Cerebellar nuclear complex (tissue), 1 donor: Measurements from ENCODE around the gene ABHD12.

Experiments
- DNase-seq, 2 experiments: peaks; one replicate each; lab custom pipeline; 2025; lab: John Stamatoyannopoulos, UW

Gene ABHD12

DNA sequence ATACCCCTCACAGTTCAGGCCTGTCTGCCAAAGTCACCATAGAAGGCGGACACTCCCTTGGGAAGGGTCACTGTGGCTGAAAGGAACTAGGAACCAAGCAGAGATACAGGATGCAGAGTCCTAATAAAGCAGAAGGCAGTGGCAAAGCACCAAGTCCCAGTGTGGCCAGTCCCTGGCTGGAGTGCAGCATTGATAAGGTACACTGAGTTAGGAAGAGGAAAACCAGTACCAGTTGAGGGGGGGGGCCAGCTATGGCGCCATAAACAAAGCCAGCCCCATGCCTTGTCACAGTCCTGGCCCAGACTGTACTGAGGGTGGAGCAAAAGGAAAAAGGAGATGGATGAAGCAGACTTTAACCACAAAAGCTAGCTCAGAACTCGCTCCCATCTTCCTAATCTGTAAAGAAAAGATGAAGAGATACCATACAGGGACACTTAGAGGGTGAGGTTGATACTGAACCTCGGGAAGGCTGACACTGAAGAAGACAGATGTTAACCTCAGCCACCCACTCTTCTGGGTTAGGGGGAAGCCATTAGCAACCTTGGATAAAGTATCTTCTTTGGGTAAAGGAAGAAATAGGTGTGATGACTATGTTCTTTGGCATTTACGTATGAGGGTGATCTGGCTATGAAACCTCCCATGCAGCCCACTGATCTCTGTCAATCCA is 7.8 kb downstream of the ABHD12 start:
- no peak for DNase-seq

DNA sequence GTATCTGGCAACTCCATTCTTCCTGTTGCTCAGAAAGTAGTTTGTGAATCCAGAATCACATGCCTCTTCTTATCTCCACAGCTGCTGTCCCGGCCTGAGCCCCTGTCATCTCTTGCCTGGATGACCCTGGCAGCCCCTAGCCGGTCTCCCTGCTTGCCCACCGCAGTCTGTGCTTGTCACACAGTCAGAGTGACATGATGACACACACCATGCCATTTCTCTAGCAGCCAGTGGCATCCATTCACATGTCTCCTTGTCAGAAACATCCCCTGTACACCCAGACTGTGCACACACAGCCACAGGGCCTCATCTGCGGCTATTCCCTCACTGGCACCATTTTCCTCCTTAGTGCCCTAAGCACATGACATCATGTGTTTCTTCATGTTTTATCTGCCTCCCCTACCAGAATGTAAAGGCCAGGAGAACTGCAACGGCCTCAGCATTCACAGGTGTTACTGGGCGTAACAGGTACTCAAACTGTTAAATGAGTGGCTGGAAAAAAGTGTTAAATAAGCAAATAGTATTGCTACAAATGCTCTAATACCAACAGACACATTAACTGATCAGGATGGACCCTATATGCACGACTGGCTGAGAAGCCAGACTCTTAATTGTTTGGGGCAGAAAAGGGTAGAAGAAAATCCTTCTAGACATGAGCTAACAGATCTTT is 9.6 kb downstream of the ABHD12 start:
- DNase-seq = no peak

DNA sequence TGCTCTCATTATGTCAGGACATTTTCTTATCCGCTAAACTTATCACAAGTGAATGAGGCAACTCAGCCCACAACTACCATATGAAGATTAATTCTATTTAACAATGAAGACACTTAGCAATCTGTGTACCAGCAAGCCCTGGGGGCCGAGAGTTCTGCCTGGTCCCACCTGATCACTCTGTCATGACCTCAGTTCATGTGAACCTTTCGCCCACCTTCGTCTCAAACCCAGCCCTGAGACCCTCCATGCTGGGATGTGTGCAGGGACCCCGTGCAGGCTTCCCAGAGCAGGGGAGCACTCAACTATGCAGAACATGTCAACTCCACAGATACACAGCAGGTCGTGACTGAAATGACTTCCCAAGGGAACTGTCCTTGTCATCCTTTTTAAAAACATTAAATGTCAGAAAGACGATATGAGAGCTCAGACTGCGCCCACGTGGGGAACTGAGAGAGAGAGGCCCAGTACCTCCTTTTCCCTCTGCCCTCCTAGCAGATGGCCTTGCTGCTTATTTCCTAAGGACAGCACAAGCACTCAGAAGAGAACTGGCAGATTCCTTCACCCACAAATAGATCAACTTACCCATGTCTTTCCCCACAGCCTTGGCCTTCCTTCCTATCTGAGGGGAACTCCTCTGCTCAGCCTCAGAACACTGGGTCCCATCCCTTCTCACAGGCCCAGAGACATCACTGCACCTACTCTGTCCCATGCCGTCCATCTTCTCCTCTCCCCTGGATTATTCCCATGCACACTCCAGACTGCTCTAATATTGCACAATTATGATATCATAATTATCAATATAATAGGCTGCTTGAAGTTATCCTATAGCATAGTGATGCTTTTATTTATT is 11.5 kb downstream of the ABHD12 start:
- no peak for DNase-seq

DNA sequence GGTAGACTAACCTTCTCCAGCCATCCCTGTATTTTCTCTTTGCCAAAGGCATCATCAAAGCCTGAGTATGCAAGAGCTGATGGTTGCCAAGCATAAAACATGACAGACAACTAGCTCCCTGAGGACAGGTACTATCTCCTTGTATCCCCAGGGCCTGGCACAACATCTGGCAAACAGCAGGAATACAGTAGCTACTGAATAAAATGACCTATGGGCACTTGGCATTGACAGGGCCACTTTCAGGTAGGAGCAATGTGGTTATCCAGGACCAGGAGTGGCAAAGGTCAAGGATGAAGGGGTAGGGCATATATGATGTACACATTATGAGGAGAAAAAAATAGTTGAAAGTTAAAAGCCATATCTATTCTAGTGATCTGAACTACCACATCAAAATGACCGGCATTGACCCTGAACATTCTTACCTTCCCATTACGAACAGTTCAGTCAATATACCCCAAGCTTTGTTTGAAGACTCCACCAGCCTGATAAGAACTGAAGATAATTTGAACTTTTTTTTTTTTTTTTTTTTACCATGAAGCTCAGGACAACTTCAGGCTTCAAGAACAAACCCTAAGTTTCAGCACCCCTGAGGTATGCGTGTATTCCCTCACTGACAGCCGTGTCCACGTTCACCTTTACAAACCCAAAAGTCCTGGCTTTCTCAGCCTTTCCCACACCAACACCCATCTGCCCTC is 12.3 kb downstream of the ABHD12 start:
- DNase-seq = no peak

DNA sequence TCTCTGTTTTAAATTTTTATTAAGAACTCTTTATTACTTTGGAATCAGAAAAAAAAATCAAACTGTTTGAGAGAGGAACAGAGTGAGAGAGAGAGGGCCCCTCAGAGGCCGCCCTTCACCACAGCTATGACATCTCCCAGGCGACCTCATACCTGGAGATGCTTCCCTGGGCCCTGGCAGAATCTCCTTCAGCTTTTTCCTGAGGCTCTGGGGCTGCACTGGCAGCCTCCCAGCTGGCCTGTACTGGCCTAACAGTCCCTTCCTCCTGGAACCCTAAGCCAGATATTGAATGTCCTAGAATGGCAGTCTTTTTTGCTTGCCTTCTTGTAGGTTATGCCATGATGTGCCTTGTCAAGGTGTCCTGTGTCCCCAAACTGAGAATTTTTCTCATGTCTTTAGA is 13.7 kb downstream of the ABHD12 start:
- peak in 1 of 2 experiments; percentile 23 for DNase-seq

DNA sequence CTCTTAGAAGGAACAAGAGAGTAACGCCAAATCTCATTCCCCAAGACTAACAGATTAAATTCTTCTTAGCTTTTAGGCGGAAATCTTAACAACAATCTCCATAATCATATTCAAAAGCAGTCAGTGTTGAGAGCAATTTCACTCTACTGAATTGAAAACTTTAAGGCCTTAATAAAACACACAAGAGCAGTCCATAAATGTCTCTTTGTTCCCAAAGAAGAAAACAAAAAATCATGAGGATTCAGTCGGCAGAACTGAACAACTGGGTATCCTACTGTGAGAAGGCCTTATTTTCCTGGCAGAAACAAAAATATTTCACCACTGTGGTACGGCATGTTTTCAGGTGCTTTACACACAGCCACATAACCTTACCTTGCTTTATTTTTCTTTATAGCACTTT is 14.4 kb downstream of the ABHD12 start:
- no peak for DNase-seq

DNA sequence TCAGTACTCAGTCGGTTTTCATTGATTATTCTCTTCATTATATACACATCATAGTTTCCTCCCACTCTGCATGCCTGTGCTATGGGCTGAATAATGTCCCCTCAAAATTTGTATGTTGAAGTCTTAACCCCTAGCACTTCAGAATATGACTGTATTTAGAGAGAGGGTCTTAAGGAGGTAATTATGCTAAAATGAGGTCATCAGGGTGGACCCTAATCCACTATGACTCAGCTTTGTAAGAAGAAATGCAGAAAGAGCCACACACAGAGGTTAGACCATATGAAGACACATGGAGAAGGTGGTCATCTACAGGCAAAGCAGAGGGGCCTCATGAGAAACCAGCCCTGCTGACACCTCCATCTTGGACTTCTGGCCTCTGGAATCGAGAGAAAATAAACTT is 15.8 kb downstream of the ABHD12 start:
- DNase-seq = no peak

DNA sequence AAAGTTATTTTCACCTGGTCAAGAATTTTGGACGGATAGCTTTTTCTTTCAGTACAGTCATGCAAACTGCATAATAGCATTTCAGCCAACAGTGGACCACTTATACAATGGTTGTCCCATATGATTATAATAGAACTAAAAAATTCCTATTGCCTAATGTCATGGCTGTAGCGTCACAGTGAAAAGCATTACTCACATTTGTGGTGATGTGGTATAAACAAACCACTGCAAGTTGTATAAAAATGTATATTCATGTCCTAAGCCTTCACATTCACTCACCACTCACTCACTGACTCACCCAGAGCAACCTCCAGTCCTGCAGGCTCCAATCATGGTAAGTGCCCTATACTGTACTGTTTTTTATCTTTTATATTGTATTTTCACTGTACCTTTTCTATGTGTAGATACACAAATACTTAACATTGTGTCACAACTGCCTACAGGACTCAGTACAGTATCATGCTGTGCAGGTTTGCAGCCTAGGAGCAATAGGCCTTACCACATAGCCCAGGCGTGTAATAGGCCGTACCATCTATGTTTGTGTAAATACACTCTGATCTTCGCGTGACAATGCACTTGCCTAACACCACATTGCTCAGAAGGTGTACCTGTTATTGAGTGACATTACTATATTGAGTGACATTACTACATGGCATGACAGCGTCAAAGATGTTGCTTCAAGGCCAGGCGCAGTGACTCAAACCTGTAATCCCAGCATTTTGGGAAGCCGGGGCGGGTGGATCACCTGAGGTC is 17.9 kb downstream of the ABHD12 start:
- no peak for DNase-seq

DNA sequence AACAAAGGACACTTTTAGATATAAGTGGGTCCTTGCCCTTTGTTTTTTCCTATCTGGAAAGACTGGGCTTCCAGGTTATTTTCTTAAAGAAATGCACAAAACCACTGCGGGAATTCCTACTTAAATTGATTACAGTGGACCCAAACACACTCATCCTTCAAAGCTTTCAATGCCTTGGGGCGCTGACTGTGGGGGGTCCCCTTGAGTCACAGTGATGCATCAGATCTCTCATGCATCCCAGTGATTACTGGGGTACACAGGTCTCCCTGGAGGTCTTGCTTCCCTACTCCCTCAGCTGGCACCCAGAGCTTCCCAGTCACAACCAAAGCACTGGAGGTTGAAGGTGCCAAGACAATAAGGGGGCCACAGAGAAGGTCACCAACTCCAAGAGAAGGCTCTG is 20.7 kb downstream of the ABHD12 start:
- no peak for DNase-seq

DNA sequence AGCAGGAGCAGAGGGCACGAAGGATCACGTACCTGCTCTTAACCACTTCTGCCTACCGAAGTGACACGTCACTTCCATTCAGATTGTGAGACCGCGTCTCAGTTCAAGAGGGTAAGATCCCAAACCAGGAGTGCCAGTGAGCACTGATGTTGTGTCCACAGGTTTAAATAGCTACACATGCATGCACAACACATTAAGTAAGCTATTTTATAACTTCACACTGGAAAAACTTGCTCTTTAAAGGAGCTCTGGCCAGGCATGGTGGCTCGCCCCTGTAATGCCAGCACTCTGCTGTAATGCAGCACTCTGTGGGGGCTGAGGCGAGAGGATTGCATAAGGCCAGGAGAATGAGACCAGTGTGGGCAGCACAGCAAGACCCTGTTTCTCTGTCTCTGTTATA is 21.1 kb downstream of the ABHD12 start:
- DNase-seq = no peak

DNA sequence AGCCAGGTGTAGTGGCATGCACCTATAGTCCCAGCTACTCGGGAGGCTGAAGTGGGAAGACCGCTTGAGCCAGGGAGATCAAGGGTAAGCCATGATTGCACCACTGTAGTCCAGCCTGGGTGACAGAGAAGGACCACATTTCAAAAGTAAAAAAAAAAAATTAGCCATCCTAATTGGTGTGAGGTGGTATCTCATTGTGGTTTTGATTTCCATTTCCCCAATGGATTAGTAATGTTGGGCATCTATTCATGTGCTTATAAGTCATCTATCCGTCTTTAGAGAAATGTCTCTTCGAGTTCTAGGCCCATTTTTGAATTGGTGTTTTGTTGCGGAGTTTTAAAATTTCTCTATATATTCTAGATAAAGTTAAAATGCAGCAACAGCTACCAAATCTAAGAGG is 21.7 kb downstream of the ABHD12 start:
- DNase-seq = no peak

DNA sequence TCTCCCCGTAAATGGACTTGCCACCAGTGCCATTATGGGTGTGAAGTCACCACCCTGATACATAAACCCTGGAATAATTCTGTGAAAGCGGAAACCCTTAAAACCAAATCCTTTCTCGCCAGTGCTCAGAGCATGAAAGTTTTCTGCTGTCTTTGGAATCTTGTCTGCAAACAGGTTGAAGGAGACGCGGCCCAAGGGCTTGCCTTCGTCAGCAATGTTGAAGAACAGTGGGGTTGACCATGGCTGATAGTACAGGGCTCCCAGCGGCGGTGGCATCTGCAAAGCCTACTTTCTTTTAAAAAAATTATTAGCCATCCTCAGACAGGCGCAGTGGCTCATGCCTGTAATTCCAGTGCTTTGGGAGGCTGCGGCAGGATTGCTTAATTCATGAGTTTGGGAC is 22.1 kb downstream of the ABHD12 start:
- no peak for DNase-seq

DNA sequence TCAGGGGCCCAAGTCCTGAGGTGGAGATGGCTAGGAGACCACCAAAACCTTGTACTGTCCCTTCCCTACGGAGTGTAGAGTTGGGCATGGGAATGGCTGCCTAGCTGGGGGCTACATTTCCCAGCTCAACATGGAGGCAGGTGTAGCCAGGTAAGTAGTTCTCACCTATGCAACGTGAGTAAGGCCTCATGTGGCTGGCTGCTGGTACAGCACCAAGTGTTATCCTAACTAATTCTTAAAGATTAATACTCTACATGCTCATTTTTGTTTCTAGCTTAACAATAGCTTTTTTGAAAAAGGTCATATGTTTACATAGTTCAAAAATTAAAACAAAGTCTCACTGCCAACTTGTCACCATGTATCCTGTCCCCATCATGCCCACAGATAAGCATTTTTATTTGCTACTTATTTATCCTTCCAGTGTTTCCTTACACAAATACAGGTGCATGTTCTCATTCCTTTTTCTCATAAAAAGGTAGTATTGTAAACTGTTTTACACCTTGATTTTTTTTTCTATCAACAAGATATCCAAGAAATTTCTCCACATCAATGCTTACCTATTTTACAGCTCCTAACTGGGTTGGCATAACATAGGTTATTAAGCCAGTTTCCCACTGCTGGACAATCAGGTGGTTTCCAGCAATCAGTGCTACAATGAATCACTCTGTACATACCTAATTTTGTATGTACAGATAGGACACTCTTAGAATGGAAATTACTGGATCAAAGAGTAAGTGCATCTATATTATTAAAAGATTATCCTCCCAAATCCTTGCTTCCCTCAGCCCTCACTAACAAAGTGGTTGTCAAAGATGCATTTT is 25.5 kb downstream of the ABHD12 start:
- DNase-seq = no peak

DNA sequence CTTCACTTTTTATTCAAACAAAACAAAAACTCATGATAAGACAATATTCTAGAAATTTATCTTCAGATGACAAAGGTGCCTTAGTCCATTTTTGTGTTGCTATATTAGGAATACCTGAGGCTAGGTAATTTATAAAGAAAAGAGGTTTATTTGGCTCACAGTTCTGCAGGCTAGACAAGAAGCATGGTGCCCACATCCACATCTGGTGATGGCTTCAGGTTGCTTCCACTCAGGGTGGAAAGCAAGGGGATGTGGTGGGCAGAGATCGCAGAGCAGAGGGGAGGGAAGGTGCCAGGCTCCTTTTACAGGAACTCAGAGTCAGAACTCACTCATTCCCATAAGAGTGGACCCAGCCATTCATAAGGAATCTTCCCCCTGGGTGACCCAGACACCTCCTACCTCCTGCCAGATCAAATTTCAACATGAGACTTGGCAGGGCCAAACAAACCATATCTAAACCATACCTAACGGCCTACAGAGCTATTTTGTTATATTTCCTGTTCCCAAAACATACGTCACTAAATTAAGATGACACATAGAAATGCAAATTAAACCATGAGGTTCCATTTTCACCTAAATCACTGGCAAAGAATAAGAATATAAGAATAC is 26.4 kb downstream of the ABHD12 start:
- no peak for DNase-seq

DNA sequence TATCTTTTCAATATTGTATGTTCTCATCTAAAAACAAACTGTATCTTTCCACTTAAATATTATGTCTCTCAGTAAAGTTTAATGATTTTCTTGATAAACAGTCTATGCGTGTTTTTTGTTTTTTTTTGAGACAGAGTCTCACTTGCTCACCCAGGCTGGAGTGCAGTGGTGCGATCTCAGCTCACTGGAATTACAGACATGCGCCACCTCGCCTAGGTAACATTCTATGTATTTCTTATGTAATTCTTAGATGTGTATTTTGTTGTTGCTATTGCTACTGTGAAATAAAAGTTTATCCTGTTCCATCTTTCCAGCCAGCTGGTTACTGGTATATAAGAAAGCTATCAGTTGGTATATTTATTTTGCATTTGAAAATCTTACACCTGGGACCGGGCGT is 29.4 kb downstream of the ABHD12 start:
- DNase-seq = no peak

DNA sequence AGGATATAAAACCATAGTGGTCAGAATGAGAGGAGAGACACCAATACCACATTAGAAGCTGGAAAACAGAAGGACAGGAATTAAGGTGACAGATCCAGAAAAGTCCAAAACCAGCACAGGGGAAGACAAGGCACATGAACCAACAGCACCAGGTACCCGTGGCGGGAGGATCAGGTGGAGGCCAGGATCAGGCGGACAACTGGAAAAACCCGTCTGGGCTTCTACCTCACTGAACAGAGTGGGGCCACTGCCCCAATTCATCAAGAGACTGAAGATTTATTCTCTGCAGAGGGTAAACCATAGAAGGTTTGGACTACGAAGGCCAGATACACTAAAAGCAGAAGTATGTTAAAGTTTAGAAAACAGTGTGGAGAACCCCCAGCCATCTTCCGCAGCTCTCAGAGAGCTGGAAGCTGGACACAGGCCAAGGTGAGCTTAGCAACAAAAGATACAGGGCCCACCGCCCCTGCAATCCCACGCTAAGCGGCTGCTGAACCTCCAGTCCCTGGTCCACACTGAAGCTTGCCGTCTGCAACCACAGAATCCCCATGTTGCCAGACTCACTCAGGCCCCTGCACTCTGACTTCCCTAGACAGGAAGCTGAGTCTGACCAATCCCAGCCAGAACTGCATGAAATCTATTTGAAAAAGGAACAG is 29.9 kb downstream of the ABHD12 start:
- DNase-seq = no peak

DNA sequence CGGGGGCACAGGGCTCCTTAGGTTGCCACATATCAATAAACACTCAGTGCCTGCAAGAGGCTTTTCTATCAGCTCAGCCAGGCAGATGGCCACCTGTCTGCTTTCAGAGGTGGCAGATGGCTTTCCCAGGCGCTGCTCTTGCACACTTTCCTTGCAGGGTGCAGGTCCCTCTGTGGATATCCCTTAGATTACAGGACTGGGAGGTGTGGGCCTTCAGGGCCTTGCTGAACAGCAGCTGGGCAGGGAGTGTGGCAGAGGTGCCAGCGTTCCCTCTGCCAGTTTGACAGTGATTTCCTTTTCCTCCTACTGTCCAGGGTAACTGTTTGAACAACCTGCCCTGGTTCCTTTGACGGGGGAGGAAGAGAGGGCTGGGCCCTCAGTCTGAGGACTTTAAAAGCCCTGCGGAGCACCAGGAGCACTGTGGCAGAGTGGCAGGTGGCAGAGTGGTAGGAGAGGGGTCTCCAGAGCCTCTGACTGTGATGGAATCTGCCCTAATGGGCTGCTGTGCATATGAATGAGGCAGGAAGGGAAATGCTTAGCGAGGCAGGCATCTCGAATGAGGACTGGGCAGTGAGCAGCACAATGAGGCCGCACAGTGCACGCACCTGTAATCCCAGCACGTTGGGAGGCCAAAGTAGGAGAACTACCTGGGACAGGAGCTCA is 34.2 kb downstream of the ABHD12 start:
- peak in 1 of 2 experiments; percentile 85 for DNase-seq

DNA sequence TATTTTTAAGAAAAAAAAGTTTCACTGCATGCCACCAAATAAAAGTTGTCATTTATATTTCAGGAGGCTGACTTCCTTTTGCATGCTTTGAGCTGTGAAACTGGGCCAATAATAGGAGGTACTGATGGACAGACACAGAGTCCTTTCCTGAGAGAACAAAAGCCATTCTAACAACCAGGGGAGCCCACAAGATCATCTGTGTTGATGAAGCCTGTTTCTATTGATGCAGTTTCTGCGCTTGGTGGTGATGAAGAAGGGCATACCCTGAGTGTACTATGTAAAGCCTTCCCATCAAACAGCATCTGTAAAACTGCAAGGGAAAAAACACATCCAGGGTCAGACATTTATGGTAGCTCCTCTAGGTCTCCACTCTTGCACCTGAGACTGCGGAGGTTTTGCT is 34.8 kb downstream of the ABHD12 start:
- DNase-seq = no peak

DNA sequence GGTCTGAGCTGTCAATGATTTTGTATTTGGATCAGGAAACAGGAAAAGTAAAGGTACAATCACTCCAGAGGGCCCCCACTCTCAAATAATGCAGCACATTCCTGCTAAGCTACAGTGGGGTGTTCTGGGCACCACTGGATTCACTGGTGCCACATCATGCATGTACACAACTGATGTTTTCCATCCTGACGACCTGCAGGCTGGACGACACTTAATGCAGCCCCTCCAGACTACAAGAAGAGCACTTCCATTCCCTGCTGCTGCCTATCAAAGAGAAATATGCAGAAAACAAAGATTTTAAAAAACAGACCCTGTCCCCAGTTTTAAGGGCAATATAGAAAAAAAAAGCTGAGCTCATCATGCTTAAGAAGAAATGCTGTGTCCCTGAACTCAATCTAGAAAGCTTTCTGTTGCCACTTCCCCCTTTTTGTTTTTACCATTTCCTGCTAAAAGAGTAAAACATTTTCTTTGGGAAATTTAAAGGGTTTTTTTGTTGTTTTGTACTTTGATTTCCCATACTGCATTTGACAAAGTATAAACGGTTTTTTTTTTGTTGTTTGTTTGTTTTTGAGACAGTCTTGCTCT is 35.5 kb downstream of the ABHD12 start:
- no peak for DNase-seq
